HG03432 (cell line): Measurements from ENCODE around the gene GMPPB.
A peak's percentile ranks its signal among the peaks of the same experiment; 100 is the strongest.
"Not testable (repeated sequence)": the region's sequence is repeated elsewhere in the genome, so short reads cannot be mapped to it uniquely, and the experiment has no call there.

Source experiments
- ATAC-seq: cut with Tn5 transposase; IDR thresholded peaks from one replicate; pipeline ENCODE4 v1.9.1; 2021; ENCODE audit warnings: mild to moderate bottlenecking, moderate library complexity; ENCODE audit not compliant: unreplicated experiment

The GMPPB gene

DNA sequence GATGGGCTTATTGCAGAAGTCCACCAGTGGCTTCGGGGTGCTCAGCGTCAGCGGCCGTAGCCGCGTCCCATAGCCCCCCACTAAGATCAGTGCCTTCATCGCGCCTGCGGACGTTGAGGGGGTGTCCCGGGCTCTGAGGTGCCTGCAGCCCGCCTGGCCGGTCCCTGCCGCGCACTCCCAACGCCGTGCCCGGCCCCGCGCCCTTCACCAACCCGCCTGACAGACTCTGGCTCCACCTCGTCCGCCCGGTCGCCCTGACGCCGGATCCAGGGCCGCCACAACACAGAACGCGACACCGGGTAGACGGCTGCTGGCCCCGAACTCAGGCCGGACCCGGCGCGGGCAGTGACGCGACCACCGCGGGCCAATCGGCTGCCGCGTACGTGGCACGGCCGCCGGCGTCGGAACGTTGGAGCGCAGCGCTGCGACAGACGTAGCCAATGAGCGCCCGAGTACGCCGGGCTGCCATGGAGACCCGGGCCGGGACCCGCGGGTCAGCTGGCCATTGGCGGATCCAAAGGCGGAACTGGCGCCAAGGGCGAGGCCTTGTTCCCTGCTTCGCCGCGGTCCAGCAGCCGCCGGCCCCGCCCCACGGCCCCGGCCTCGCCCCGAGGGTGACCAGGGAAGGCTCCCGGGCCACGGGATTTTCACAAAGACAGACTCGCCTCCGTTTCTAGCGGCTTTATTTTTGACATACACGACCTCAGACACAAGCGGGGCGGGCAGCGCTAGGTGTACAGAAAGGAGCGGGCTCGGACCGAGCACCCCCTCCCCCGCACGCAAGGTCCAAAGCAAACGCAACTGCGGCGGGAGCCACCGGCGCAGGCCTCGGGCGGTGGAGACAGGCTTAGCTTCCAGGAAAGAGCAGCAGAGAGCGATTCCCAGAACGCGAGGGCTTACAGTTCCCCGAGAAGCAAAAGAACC, at the start of gene GMPPB:
Gene GMPPB (minus strand): TSS at position 324 of the 924 bp plus-strand sequence. CDS start 225 bp downstream, at position 99.
- ATAC-seq, result peak; percentile 78

DNA sequence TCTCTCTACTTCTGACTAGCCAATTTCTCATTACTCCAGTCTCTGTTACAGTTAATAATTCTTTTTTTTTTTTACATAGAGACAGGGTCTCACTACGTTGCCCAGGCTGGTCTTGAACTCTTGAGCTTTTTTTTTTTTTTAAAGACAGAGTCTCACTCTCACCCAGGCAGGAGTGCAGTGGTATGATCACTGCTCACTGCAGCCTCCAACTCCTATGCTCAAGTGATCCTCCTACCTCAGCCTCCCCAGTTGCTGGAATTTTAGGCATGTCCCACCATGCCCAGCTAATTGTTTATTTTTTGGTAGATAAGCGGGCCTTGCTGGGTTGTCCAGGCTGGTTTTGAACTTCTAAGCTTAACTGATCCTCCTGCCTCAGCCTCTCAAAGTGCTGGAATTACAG, 49.0 kb upstream of the GMPPB start:
- no peak for ATAC-seq

DNA sequence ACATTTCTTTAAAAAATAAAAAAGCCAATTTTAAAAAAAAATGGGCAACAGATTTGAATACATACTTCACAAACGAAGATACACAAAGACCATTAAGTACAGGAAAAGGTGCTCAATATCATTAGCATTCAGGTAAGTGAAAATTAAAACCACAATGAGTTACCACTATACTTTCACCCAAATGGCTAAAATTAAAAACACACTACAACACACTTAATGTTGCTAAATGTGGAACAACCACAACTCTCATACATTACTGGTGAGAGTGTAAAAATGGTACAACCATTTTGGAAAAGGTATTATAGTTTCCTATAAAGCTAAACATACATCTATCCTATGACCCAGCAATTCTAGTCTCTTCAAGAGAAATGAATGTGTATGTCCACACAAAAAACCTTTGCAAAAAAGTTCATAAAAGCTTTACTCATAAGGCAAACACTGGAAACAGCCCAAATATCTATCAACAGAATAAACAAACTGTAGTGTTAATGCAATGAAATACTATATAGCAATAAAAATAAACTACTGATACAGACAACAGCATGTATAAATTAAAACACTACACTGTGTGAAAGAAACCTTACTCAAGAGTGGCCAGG, 47.7 kb upstream of the GMPPB start:
- ATAC-seq, result no peak

DNA sequence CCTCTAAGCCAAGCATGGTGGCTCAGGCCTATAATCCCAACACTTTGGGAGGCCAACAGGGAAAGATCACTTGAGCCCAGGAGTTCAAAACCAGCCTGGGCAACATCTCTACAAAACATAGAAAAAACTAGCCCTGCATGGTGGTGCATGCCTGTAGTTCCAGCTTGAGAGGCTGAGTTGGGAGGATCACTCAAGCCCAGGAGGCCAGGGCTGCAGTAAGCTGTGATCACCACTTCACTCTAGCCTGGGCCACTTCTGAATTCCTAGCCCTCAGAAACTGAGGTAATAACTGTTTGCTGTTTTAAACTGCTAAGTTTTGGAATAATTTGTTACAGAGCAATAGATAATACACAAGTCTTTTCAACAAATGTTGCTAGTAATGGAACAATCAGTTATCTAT, 46.2 kb upstream of the GMPPB start:
- no peak for ATAC-seq

DNA sequence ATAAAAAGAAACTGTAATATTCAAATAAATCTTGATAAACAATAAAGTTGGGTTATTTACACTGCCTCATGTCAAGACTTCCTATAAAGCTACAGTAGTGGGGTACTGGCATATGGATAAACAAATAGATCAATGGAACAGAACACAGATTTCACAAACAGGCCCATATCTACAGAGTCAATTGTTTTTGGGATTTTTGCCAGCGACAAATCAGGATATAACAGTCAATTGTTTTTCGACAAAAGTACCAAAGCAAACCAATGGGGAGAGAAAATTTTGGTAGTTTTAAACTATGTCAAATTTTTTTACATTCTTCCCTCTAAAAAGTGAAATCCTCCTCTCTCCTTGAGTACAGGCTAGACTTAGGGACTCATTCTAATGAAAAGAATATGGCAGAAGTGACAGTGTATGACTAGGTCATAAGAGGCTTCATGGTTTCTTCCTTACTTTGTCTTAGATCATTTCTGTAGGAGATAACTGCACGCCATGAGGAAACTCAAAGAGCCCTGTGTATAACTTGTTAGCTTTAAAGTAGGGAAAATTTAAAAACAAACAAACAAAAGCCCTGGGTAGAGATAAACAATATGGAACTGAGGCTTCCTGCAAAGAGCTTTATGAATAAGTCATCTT, 45.6 kb upstream of the GMPPB start:
- no peak for ATAC-seq

DNA sequence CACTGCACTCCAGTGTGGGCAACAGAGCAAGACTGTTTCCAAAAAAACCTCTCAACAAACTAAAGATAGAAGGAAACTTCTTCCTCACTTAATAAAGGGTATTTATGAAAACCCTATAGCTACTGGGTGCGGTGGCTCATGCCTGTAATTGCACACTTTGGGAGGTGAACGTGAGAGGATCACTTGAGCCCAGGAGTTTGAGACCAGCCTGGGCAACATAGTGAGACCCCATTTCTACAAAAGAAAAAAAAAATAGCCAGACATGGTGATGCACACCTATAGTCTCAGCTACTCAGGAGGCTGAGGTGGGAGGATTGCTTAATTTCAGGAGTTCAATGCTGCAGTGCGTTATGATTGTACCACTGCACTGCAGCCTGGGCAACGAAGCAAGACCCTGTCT, 40.2 kb upstream of the GMPPB start:
- no peak for ATAC-seq

DNA sequence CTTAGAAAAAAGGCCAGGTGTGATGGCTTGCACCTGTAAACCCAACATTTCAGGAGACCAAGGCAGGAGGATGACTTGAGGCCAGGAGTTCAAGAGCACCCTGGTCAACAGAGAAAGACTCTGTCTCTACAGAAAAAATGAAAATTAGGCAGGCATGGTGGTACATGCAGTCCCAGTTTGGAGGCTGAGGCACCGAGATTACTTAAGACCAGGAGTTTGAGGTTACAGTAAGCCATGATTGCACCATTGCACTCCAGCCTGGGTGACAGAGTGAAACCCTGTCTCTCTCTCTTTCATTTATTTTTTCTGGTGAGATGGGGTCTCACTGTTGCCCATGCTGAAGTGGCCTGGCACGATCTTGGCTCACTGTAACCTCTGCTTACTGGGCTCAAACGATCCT, 37.9 kb upstream of the GMPPB start:
- no peak for ATAC-seq

DNA sequence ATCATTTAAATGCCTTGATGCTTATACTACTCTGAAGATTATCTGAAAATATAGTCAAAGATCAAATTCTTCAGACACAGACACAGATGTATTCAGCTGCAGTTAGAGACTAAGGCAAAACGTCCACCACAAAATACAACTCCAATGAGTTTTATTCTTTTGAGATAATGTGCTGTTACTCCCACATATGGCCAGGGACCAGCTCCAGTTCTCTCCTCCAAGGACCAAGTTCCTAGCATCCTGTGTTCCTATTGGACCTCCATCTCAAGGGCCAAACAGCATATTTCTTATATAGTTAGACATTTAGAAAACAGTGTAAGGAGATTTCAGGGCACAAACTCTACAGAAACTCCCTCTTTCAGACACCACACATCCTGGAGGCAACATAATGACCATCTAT, 35.5 kb upstream of the GMPPB start:
- no peak for ATAC-seq

DNA sequence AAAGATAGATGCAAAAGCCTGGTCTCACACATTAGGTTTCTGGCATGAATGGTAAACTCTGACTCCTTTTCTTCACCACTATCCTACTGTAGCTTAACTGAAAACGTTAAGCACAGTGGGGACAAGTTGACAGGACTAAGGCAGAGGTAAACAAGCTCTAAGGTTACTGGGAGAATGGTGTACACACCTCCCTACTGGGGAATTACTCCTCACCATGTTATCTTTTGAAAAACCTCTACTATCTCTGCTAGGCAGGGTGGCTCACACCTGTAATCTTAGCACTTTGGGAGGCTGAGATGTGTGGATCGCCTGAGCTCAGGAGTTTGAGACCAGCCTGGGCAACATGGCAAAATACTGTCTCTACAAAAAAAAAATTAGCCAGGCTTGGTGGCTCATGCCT, 33.4 kb upstream of the GMPPB start:
- no peak for ATAC-seq

DNA sequence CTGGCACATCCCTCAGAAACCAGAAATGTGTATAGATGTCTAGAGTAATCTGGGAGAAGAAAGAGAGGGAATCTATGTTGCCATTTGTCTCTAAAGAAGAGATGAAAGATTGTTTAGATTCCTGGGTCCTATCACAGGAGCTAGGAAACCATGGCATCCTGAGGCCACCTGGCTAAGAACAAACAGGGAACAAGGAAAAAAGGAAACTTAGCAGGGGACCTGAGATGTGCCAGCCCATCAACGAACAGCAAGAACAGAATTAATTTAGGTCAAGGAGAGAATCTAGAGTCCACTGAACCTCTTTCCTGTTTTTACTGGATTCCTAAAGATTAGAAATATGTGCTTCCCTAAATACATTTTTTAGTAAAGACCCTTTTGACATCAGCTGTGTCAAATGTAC, 32.3 kb upstream of the GMPPB start:
- no peak for ATAC-seq

DNA sequence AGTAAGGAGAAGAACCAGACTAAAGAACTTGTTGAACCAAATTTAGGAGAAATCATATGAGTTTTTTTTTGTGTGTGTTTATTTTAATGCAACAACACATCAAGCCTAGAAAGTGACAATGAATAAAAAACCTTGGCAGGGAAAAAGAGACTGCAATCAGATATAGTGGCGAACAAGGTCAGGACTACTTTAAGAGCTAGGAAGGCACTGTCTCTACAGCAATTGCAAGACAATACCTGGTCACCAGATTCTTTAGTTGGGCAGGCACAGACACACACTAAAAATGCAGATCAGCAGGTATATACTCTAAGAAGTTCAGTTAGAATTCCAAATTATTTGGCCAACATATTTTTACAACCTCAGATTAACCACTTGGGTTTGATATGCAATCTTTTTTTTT, 30.8 kb upstream of the GMPPB start:
- ATAC-seq, result no peak

DNA sequence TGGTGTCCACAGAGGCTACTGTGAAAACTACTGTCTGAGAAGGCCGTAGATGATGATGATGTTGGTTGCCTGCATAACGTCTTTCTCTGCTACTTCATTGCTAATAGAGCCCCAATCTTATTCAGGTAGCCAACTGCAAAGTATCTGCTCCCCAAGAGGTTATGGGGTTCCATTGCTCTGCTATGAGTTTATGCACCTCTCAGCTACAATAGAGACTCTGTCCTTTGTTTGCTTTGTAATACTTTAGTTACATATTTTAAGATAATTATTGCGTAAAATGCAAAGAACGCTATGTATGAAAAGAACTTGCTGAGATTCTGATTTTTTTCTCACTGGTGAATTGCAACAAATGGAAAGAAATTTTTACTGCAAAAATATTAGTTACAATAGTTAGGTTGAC, 27.8 kb upstream of the GMPPB start:
- no peak for ATAC-seq

DNA sequence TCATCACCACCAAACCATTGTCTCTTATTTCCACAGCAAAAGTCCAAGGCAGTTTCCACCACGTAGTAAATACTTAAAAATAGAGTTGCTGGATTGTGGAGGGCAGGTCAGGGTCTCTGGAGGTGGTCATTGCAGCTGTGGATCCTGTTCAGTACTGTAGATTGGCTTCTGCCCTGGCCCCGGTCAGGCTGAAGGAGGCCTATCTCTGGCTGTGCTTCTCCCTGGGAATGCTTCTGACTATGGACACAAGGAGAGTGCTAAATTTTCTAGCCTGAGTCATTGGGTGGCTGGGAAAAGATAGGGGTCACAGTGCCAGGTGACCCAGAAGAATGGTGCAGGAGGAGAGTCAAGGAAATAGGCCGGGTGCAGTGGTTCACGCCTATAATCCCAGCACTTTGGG, 26.3 kb upstream of the GMPPB start:
- no peak for ATAC-seq

DNA sequence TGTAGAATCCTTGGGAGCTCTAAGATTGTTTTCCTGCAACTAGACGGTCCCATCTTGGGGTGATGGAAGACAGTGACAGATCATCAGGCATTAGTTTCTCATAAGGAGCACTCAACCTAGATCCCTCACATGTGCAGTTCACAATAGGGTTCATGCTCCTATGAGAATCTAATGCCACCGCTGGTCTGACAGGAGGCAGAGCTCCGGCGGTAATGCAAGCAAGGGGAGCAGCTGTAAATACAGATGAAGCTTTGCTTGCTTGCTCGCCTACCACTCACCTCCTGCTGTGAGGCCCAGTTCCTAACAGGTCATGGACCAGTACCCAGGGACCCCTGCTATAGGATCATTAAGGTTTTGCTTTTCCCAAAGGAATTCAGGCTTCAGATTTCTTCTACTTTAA, 25.1 kb upstream of the GMPPB start:
- ATAC-seq, result not testable (repeated sequence)

DNA sequence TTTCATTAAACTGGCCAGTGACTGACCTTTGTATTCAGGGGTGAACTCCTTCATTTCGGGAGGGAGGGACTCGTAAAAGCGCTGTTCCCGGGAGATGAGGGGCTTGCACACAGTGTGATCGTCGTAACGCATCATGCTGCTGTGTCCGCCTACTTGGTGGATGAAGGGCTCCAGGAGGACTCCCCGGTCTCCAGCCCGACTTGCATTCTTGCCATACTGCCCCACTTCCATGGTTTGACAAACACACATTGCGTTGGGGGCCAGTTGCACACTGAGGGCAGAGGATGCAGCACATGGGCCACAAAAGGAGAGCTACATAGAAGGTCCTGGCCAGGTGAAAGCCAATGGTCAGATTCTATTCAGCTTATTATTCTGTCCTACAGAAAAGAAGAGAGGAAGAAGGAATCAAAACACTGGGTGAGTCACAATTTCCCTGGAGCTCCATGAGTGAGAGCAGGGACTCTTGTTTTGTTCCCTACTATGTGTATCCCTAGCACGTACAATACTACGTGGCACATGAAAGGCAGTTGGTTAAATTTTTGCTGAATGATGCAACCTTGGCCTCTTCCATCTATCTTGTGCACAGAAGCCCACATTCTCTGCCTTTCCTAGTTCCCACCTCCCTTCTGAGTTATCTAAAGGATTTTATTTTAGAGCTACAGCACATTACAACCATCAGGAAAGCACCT, 24.2 kb upstream of the GMPPB start:
- ATAC-seq, result no peak

DNA sequence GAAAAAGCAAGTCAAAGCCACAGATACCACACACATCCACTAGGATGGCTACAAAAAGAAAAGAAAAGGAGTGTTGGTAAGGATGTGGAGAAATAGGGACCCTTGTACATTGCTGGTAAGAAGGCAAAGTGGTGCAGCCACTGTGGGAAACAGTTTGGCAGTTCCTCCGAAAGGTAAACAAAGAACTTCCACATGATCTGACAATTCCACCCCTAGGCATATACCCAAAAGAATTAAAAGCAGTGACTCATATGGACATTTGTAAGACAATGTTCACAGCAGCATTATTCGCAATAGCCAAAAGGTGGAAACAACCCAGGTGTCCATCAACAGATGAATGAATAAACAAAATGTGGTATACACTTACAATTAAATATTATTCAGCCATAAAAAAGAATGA, 22.2 kb upstream of the GMPPB start:
- ATAC-seq, result no peak

DNA sequence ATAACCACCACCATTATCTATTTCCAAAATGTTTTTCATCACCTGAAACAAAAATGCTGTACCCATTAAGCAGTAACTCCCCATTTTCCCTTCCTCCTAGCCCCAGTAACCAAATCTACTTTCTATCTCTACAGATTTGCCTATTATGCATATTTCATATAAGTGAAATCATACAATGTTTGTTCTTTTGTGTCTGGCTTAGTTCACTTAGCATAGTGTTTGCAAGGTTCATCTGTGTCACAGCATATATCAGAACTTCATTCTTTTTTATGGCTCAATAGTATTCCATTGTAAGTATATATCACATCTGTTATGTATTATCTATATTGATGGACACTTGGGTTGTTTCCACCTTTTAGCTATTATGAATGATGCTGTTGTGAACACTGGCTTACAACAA, 16.7 kb upstream of the GMPPB start:
- no peak for ATAC-seq

DNA sequence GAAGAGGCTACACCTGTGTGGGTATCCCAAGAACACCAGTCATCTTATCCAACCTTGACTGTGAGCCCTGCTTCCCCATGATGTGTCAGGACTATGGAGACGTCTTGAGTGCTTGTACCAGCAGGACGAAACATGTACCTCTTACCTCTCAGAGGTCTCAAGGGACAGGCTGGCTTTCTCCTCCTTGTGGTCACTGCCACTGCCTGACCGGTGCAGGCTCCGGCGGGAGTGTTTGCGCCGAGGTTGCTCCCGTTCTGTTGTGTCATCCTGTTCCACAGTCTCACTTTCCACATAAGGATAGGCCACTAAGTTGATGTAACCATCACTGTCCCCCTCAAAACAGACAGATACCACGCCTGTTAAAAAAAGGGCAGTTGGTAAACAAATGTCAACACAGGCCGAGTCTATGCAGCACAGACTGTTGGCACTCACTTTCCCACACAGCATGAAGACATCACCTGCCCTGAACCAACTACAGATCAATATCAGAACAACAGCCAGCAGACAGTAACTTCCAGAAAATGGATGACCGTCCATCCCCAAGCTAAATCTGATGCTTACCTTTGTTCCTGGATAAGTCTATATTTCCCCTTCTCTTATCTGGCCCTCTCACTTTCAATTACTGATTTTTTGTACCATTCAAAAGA, 14.4 kb upstream of the GMPPB start:
- ATAC-seq, result no peak

DNA sequence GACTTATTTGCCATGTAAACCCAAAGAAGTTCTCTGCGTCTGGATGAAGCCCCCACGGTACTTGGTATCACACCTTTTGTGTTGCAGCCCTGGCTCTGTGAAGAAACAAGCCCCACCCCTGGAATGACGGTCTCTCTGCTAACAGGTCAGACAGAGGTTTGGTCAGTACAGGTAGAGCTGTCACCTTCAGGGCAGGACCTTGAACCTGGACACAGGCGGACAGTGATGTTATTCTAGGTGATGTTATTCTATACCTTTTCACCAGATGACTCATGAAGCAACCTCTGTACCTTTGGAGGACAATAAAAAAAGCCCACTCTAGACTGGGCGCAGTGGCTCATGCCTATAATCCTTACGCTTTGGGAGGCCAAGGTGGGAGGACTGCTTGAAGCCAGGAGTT, 11.0 kb upstream of the GMPPB start:
- ATAC-seq, result no peak

DNA sequence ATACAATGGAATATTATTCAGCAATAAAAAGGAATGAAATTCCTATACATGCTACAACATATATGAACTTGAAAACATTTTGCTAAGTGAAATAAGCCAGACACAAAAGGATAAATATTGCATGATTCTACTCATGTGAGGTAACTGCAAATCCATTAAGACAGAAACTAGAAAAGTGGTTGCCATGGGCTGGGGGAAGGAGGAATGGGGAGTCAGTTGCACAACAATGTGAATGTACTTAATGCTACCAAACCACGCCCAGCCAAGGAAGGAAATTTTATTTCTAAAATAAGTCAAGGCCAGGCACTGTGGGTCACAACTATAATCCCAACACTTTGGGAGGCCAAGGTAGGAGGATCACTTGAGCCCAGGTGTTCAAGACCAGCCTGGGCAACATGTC, 9.8 kb upstream of the GMPPB start:
- ATAC-seq, result no peak

DNA sequence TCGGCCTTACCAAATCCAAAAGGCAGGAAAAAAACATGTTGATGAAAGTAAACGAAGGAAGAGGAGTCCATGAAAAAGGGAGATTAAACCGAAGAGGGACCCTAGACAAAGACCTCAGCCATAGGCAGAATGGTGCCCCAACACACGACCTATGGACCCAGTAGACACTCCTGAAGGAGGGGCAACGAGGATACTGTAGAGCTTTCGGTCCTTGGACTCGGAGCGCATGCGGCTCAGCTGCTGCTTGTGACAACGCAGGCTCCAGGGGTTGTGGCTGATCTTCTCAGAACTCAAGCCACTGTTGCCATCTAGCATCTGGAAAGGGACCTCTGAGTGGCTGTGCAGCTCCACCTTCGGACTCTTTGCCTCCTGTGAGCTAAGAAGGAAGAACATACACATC, 8.8 kb upstream of the GMPPB start:
- ATAC-seq, result no peak
